GM12892 (cell line): ENCODE results near the gene MRPS27.

ENCODE experiments used
- POLR2A ChIP-seq: IDR thresholded peaks from 2 replicates; pipeline ENCODE4 v1.6.1; 2011; ENCODE audit warnings: low read depth, low read length, control low read depth
- TAF1 ChIP-seq: IDR thresholded peaks from 2 replicates; pipeline ENCODE4 v1.6.1; 2011; ENCODE audit warnings: low read depth, mild to moderate bottlenecking, control low read depth, low read length, borderline replicate concordance

GRCh38 chr5:72256536-72256935, 63.5 kb downstream of the MRPS27 start:
- TF ChIP-seq TAF1 = no peak
- TF ChIP-seq POLR2A = no peak
